HepG2 (cell line): ENCODE results near the gene LDLRAD4.

ENCODE experiments used
- CBX5 ChIP-seq: sonication (generic); formaldehyde crosslinking; IDR thresholded peaks from 2 replicates; pipeline ENCODE4 v1.4.0; 2020; ENCODE audit warnings: missing genetic modification reagents, borderline replicate concordance
- CTCF ChIP-seq: sonication (generic); formaldehyde crosslinking; IDR thresholded peaks from 2 replicates; pipeline ENCODE4 v1.5.0; 2020; ENCODE audit warnings: mild to moderate bottlenecking, missing genetic modification reagents, moderate library complexity
- ESRRA ChIP-seq: sonication (generic); formaldehyde crosslinking; IDR thresholded peaks from 2 replicates; pipeline ENCODE4 v1.5.1; 2020; ENCODE audit warnings: mild to moderate bottlenecking, low read depth, missing genetic modification reagents
- LCORL ChIP-seq, 2 experiments: fragments of 450-650 bp in 1 of 2; sonication (generic) in 1 of 2; formaldehyde crosslinking in 1 of 2; IDR thresholded peaks; 2 replicates each; pipeline versions ENCODE4 v1.5.0 to v1.6.1; 2017 to 2020; ENCODE audit warnings: antibody characterized with exemption in 1 of 2, missing genetic modification reagents in 1 of 2
- MXD4 ChIP-seq: IDR thresholded peaks from 2 replicates; pipeline ENCODE4 v1.6.1; 2016; ENCODE audit warnings: mild to moderate bottlenecking, missing biosample characterization, missing genetic modification reagents
- PBX2 ChIP-seq: IDR thresholded peaks from 2 replicates; pipeline ENCODE4 v1.6.1; 2016; ENCODE audit warnings: control low read depth
- POLR2A ChIP-seq, 2 experiments: IDR thresholded peaks; 2 replicates each; pipeline ENCODE4 v1.6.1; 2011; ENCODE audit warnings: low read depth in 2 of 2, low read length in 2 of 2, mild to moderate bottlenecking in 1 of 2, moderate library complexity in 1 of 2; ENCODE audit not compliant: insufficient read depth in 1 of 2
- RBM22 ChIP-seq: fragments of 200-400 bp; formaldehyde crosslinking; optimal IDR thresholded peaks from 2 replicates; pipeline ENCODE3; 2017; ENCODE audit warnings: mild to moderate bottlenecking, low read length, moderate library complexity
- ZBTB2 ChIP-seq: sonication (generic); formaldehyde crosslinking; IDR thresholded peaks from 2 replicates; pipeline ENCODE4 v1.8.0; 2022; ENCODE audit warnings: low read depth, missing genetic modification reagents
- ZBTB7B ChIP-seq: sonication (generic); formaldehyde crosslinking; IDR thresholded peaks from 2 replicates; pipeline ENCODE4 v1.4.0; 2020; ENCODE audit warnings: missing genetic modification reagents
- ZKSCAN1 ChIP-seq: fragments of 150-350 bp; IDR thresholded peaks from 2 replicates; pipeline ENCODE4 v1.6.1; 2014; ENCODE audit warnings: low read length

GRCh38 chr18:13183790-13184189, 34.8 kb upstream of the LDLRAD4 start:
- TF ChIP-seq CBX5 (CRISPR knock-in tag) (no peak), RBM22 (no peak), CTCF (CRISPR knock-in tag) (no peak), ZKSCAN1 (no peak), ZBTB2 (no peak), ZBTB7B (CRISPR knock-in tag) (no peak), ESRRA (CRISPR knock-in tag) (no peak), LCORL (IDR thresholded peaks at IDR 0.05) (no peak), LCORL (CRISPR knock-in tag; IDR thresholded peaks at IDR 0.05) (no peak), POLR2A (IDR thresholded peaks at IDR 0.05; ENCODE audit: insufficient read depth in 1 of 2, low read depth in 2 of 2, low read length in 2 of 2) (no peak), MXD4 (CRISPR knock-in tag) (no peak), PBX2 (CRISPR knock-in tag) (no peak)
